IMR-90 (cell line): ENCODE data around the gene ARHGDIA. TPM values are rescaled to one million over a fixed set of nuclear protein-coding genes. Genes with fewer than 3 reads are reported as not detected.

Experiments
- ATAC-seq: fragments of 200-7000 bp; cut with Tn5 transposase; 2 replicates; pipeline ENCODE4 v1.9.1; 2020; ENCODE audit warnings: low read depth, mild to moderate bottlenecking, moderate library complexity
- BruUV-seq: library from RNA; stranded (reverse); fragments of 400-500 nt; replicated peaks from 2 replicates; lab custom pipeline; 2021; lab: Mats Ljungman, UMichigan
- CTCF ChIA-PET: fragments of 300-600 bp; formaldehyde crosslinking; extraction: SDS; loops from one replicate; lab custom pipeline; 2021; ENCODE audit warnings: antibody characterized with exemption; lab: Yijun Ruan, JAX
- POLR2A ChIA-PET: fragments of 300-600 bp; sonication (Branson Sonifier 250); formaldehyde crosslinking; loops from one replicate; lab custom pipeline; 2022; ENCODE audit warnings: antibody characterized with exemption; ENCODE audit not compliant: unreplicated experiment; lab: Charles Lee
- DNase-seq: peaks from one replicate; pipeline ENCODE4 v3.0.0; 2013
- H2AFZ ChIP-seq: replicated peaks from 2 replicates; pipeline ENCODE3; 2013; ENCODE audit warnings: low read length, mild to moderate bottlenecking; ENCODE audit not compliant: poor library complexity
- H2AK5ac ChIP-seq: 2 replicates; pipeline ENCODE4 v1.6.1; 2013; ENCODE audit warnings: low read depth, low read length, inconsistent platforms
- H2AK9ac ChIP-seq: replicated peaks from 2 replicates; pipeline ENCODE3; 2013; ENCODE audit warnings: mild to moderate bottlenecking, low read depth, low read length, moderate library complexity; ENCODE audit not compliant: poor library complexity
- H2BK120ac ChIP-seq: 2 replicates; pipeline ENCODE4 v1.6.1; 2013; ENCODE audit warnings: low read depth, low read length, inconsistent platforms
- H2BK15ac ChIP-seq: 3 replicates; pipeline ENCODE4 v1.6.1; 2013; ENCODE audit warnings: low read depth, low read length, inconsistent platforms
- H2BK20ac ChIP-seq: 2 replicates; pipeline ENCODE4 v1.6.1; 2013; ENCODE audit warnings: low read depth, mild to moderate bottlenecking, inconsistent platforms, low read length, moderate library complexity
- H2BK5ac ChIP-seq: 2 replicates; pipeline ENCODE4 v1.6.1; 2013; ENCODE audit warnings: mild to moderate bottlenecking, low read depth, low read length, inconsistent platforms; ENCODE audit not compliant: poor library complexity, severe bottlenecking
- H3K14ac ChIP-seq: replicated peaks from 2 replicates; pipeline ENCODE4 v1.6.1; 2013; ENCODE audit warnings: low read depth, low read length, inconsistent platforms
- H3K18ac ChIP-seq: 2 replicates; pipeline ENCODE4 v1.6.1; 2013; ENCODE audit warnings: low read depth, low read length, control low read depth
- H3K23ac ChIP-seq: 2 replicates; pipeline ENCODE4 v1.6.1; 2013; ENCODE audit warnings: low read depth, low read length, inconsistent platforms
- H3K27ac ChIP-seq: 2 replicates; pipeline ENCODE4 v1.5.1; 2013; ENCODE audit warnings: mild to moderate bottlenecking, control low read depth, low read length; ENCODE audit not compliant: insufficient read depth
- H3K27me3 ChIP-seq: 2 replicates; pipeline ENCODE4 v1.6.1; 2013; ENCODE audit warnings: low read length; ENCODE audit not compliant: control insufficient read depth, insufficient read depth
- H3K36me3 ChIP-seq: 2 replicates; pipeline ENCODE4 v1.6.1; 2013; ENCODE audit warnings: low read length, mixed read lengths; ENCODE audit not compliant: control insufficient read depth, insufficient read depth
- H3K4ac ChIP-seq: 2 replicates; pipeline ENCODE4 v1.6.1; 2013; ENCODE audit warnings: low read depth, low read length, inconsistent platforms
- H3K4me1 ChIP-seq: 2 replicates; pipeline ENCODE4 v1.6.1; 2013; ENCODE audit warnings: low read length, mixed read lengths; ENCODE audit not compliant: control insufficient read depth, insufficient read depth
- H3K4me2 ChIP-seq: 2 replicates; pipeline ENCODE4 v1.6.1; 2013; ENCODE audit warnings: low read depth, mild to moderate bottlenecking, control low read depth, low read length, moderate library complexity
- H3K4me3 ChIP-seq: 2 replicates; pipeline ENCODE4 v1.5.1; 2013; ENCODE audit warnings: low read depth, mild to moderate bottlenecking, control low read depth, low read length, moderate library complexity; ENCODE audit not compliant: insufficient read depth
- H3K56ac ChIP-seq: 2 replicates; pipeline ENCODE4 v1.6.1; 2013; ENCODE audit warnings: low read length, inconsistent platforms; ENCODE audit not compliant: insufficient read depth; ENCODE audit errors: extremely low read depth
- H3K79me1 ChIP-seq, 2 experiments: 2 replicates each; pipeline ENCODE4 v1.6.1; 2013; ENCODE audit warnings: low read length in 2 of 2, inconsistent platforms in 1 of 2, low read depth in 1 of 2
- H3K9ac ChIP-seq: 2 replicates; pipeline ENCODE4 v1.6.1; 2013; ENCODE audit warnings: low read depth, low read length, control low read depth
- H3K9me1 ChIP-seq: 2 replicates; pipeline ENCODE4 v1.6.1; 2013; ENCODE audit warnings: low read length, inconsistent platforms; ENCODE audit not compliant: insufficient read depth
- H3K9me3 ChIP-seq: 2 replicates; pipeline ENCODE4 v1.6.1; 2013; ENCODE audit warnings: low read length; ENCODE audit not compliant: control insufficient read depth, insufficient read depth
- H4K20me1 ChIP-seq: 2 replicates; pipeline ENCODE4 v1.6.1; 2013; ENCODE audit warnings: low read length, inconsistent platforms; ENCODE audit not compliant: insufficient read depth
- H4K5ac ChIP-seq: 2 replicates; pipeline ENCODE4 v1.6.1; 2013; ENCODE audit warnings: mild to moderate bottlenecking, low read depth, low read length, control low read depth
- H4K8ac ChIP-seq, 2 experiments: 2 replicates each; pipeline ENCODE4 v1.6.1; 2013; ENCODE audit warnings: low read depth in 2 of 2, low read length in 2 of 2, control low read depth in 1 of 2, inconsistent platforms in 1 of 2
- H4K91ac ChIP-seq: 2 replicates; pipeline ENCODE4 v1.6.1; 2013; ENCODE audit warnings: low read depth, low read length, inconsistent platforms; ENCODE audit not compliant: insufficient read depth
- CHD1 ChIP-seq: IDR thresholded peaks from 2 replicates; pipeline ENCODE4 v1.6.1; 2012; ENCODE audit warnings: low read depth, low read length, improper control_type of control experiment
- CTCF ChIP-seq: conservative IDR thresholded peaks from 2 replicates; pipeline ENCODE4 v1.5.1; 2012; ENCODE audit warnings: mild to moderate bottlenecking, low read depth, low read length, improper control_type of control experiment
- ELK1 ChIP-seq: fragments of 150-350 bp; IDR thresholded peaks from 2 replicates; pipeline ENCODE4 v1.6.1; 2016; ENCODE audit warnings: low read depth, mild to moderate bottlenecking, low read length, moderate library complexity, borderline replicate concordance
- MAFK ChIP-seq: IDR thresholded peaks from 2 replicates; pipeline ENCODE4 v1.6.1; 2012; ENCODE audit warnings: low read depth, low read length, improper control_type of control experiment
- MAZ ChIP-seq: IDR thresholded peaks from 2 replicates; pipeline ENCODE4 v1.6.1; 2012; ENCODE audit warnings: low read depth, mild to moderate bottlenecking, low read length, improper control_type of control experiment, moderate library complexity, borderline replicate concordance
- MXI1 ChIP-seq: IDR thresholded peaks from 2 replicates; pipeline ENCODE4 v1.6.1; 2012; ENCODE audit warnings: low read depth, mild to moderate bottlenecking, low read length, moderate library complexity, borderline replicate concordance
- NFE2L2 ChIP-seq: fragments of 150-350 bp; IDR thresholded peaks from 2 replicates; pipeline ENCODE4 v1.6.1; 2016; ENCODE audit warnings: low read depth, mild to moderate bottlenecking, low read length
- POLR2A ChIP-seq: IDR thresholded peaks from 2 replicates; pipeline ENCODE4 v1.6.1; 2012; ENCODE audit warnings: mild to moderate bottlenecking, low read depth, low read length
- RCOR1 ChIP-seq: IDR thresholded peaks from 2 replicates; pipeline ENCODE4 v1.6.1; 2012; ENCODE audit warnings: mild to moderate bottlenecking, low read length, improper control_type of control experiment; ENCODE audit not compliant: insufficient replicate concordance
- RFX5 ChIP-seq: IDR thresholded peaks from 2 replicates; pipeline ENCODE4 v1.8.0; 2012; ENCODE audit warnings: low read depth, mild to moderate bottlenecking, low read length, moderate library complexity
- SMC3 ChIP-seq: fragments of 150-350 bp; IDR thresholded peaks from 2 replicates; pipeline ENCODE4 v1.6.1; 2016; ENCODE audit warnings: low read depth, mild to moderate bottlenecking, antibody characterized with exemption, low read length, moderate library complexity
- USF2 ChIP-seq: fragments of 150-350 bp; IDR thresholded peaks from 2 replicates; pipeline ENCODE4 v1.6.1; 2017; ENCODE audit warnings: mild to moderate bottlenecking, antibody characterized with exemption, low read length, low read depth
- WGBS, 2 experiments: methylation state at CpG; one replicate each; pipeline versions ENCODE4 v1.1.5 to v1.1.7; 2013; ENCODE audit warnings: missing lambda C conversion rate in 2 of 2; ENCODE audit not compliant: insufficient read length in 1 of 2; ENCODE audit errors: extremely low coverage in 2 of 2; 5-methylcytosine and 5-hydroxymethylcytosine counted together
- dilution Hi-C: fragments of 300-500 bp; cut with HindIII; formaldehyde crosslinking; loops from one replicate; pipeline ENCODE4 v1.14.3; 2018; ENCODE audit warnings: low sequenced_read_pairs; ENCODE audit not compliant: unreplicated experiment
- in situ Hi-C: fragments of 300-500 bp; cut with MboI; formaldehyde crosslinking; loops from 3 replicates; pipeline ENCODE4 v1.14.3; 2019; ENCODE audit warnings: low sequenced_read_pairs, inconsistent platforms, mixed read lengths
- intact Hi-C: fragments of 100-400 bp; cut with micrococcal nuclease; formaldehyde crosslinking; loops from 2 replicates; pipeline ENCODE4 v1.10.0; 2022
- polyA plus RNA-seq, 3 experiments: library from polyadenylated mRNA; depleted of rRNA; stranded (reverse); fragments of >200 nt; gene quantifications; 2 replicates each; pipeline ENCODE4 v1.2.3, GENCODE V29; 2012; ENCODE audit warnings: low replicate concordance in 1 of 3
- total RNA-seq: library from RNA; depleted of rRNA; stranded (reverse); fragments of >200 nt; gene quantifications from 2 replicates; pipeline ENCODE4 v1.2.3, GENCODE V29; 2012

The ARHGDIA gene
- total and polyA plus RNA-seq, 2 of the 4 experiments (the other 2 are of a cell fraction): 62.7 to 362 TPM

- Histone ChIP-seq H2BK120ac (peak overlapping the region; percentile 68), H3K9ac (peak overlapping the region; percentile 97), H3K9me3 (no peaks in the 10 kb centered on the region), H3K9me1 (peaks cover 8% of the 10 kb centered on the region; the same call in 1 of the 2 replicates), H3K4ac (peak overlapping the region; percentile 99), H3K27me3 (no peaks in the 10 kb centered on the region), H2AK5ac (peak overlapping the region; percentile 100), H3K27ac (peak overlapping the region; percentile 99), H4K91ac (peak overlapping the region; percentile 98), H3K36me3 (peaks cover 24% of the 10 kb centered on the region), H3K14ac (peak overlapping the region; percentile 98), H3K4me1 (peaks cover 33% of the 10 kb centered on the region), H2AK9ac (peak overlapping the region; percentile 100), H3K4me2 (peak overlapping the region; percentile 88), H3K18ac (peak overlapping the region; percentile 85), H4K20me1 (peaks cover 39% of the 10 kb centered on the region), H2BK20ac (no peak overlapping the region), H4K5ac (peak overlapping the region; percentile 95), H2BK5ac (peak overlapping the region; percentile 99), H3K23ac (peak overlapping the region; percentile 99), H3K79me1 (peaks cover 5 to 58% of the 10 kb centered on the region in 2 experiments; a peak in 3 of 4 replicates), H3K56ac (peak overlapping the region; percentile 91), H4K8ac (peak overlapping the region; percentile 98 to 99), H3K4me3 (peak overlapping the region; percentile 87), H2AFZ (peak overlapping the region; percentile 99), H2BK15ac (no peak overlapping the region; the same call in 2 of the 3 replicates)
- in situ Hi-C loops: no loop called here
- peak; percentile 83 for DNase-seq
- intact Hi-C loops: loop anchor here (2.0 kb wide), 1 partner anchor 151 kb away; the partner anchor contains the start of genes CENPX and LRRC45
- WGBS, 2 experiments: 2% methylated on average over 49 of the region's 86 CpGs; no CpG with 5 or more reads in 1 of the 2 experiments
- BruUV-seq: no TSS peak
- POLR2A ChIA-PET: interaction anchor here (0.5 to 0.6 kb wide), 2 partner anchors 225 to 241 kb away, joined by 3 to 4 read pairs; no protein-coding TSS in a partner anchor
- dilution Hi-C loops: no loop called here
- peak; percentile 4 for ATAC-seq
- CTCF ChIA-PET: interaction anchor here (0.5 kb wide), 1 partner anchor 78 kb away, joined by 3 read pairs; no protein-coding TSS in a partner anchor
- no peak for TF ChIP-seq NFE2L2
- no peak for TF ChIP-seq RCOR1
- TF ChIP-seq MXI1: peak; percentile 88; the same call in 1 of the 2 replicates
- no peak for TF ChIP-seq MAFK
- TF ChIP-seq SMC3: no peak
- peak; percentile 4; the same call in 1 of the 2 replicates for TF ChIP-seq POLR2A
- peak; percentile 30; the same call in 1 of the 2 replicates for TF ChIP-seq CTCF
- no peak for TF ChIP-seq ELK1
- no peak for TF ChIP-seq CHD1
- peak; percentile 90; the same call in 1 of the 2 replicates for TF ChIP-seq MAZ
- TF ChIP-seq RFX5: no peak
- peak; percentile 80 for TF ChIP-seq USF2
These were observed 472 bp upstream of the ARHGDIA start for GRCh38 chr17:81871387-81872230.
